GM06990 (cell line): Measurements from ENCODE around the gene PCSK7.

Experiments used
- DNase-seq: peaks from one replicate; pipeline ENCODE4 v3.0.0-alpha.2; 2011; ENCODE audit not compliant: insufficient read length; ENCODE audit errors: extremely low read depth
- H3K27me3 ChIP-seq: replicated peaks from 2 replicates; pipeline ENCODE4 v1.6.0; 2011; ENCODE audit warnings: low read length; ENCODE audit not compliant: control insufficient read depth, insufficient read depth
- H3K36me3 ChIP-seq: 2 replicates; pipeline ENCODE4 v1.5.1; 2011; ENCODE audit warnings: low read length; ENCODE audit not compliant: control insufficient read depth, insufficient read depth
- H3K4me3 ChIP-seq: replicated peaks from 2 replicates; pipeline ENCODE4 v1.5.1; 2011; ENCODE audit warnings: low read depth, mild to moderate bottlenecking, control low read depth, low read length
- TF ChIP-seq, protein P1 (sequence below): IDR thresholded peaks from 2 replicates; pipeline ENCODE4 v1.5.1; 2011; ENCODE audit warnings: low read length, control low read depth, mild to moderate bottlenecking, inconsistent platforms; ENCODE audit not compliant: insufficient read depth, poor library complexity, severe bottlenecking

The PCSK7 gene

DNA sequence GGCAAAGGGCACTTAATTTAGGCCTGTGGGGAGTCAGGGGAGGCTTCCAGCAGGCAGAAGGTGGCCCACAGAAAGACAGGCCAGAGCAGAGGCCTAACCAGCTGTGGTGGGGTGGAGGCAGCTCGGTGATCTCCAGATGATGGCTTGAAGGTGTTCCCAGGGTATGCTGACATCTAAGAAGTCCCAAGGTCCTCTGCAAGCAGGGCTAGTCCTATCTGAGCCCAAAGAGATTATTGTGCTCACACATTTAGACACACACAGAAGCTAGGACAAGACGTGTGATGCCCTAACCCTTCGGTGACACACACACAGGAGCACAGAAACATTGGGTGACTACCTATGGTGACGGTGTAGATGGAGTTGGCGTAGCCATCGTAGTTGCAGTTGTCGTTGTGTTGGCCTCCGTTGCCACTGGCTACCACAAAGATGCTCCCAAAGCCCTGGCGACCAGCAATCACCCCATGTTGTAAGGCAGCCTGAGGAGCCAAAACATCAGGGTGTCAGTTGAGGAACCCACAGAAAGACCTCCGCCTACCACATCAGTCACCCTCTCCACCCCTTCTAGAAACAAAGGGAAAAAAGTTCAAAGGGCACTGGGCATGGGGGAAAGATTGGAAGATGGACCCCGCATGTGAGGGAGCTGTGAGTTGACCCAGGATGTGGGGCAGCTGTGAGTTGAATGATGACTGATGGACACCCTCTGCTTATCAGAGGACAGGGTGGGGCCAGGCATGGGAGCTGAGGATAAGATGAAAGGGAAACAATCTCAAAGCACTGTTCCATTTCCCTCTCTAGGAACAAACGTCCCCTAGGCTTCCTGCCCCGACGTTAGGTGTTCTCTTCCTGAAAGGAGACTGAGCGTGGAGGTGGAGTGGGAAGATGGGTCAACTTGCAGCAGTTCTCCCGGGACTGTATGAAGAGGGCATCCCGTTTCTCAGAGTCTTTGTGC lies 7.9 kb downstream of the PCSK7 start:
- Histone ChIP-seq H3K36me3 (peaks cover 53% of the 10 kb centered on the region), H3K27me3 (no peaks in the 10 kb centered on the region), H3K4me3 (no peak overlapping the region)
- no peak for DNase-seq
- TF ChIP-seq, protein P1, sequence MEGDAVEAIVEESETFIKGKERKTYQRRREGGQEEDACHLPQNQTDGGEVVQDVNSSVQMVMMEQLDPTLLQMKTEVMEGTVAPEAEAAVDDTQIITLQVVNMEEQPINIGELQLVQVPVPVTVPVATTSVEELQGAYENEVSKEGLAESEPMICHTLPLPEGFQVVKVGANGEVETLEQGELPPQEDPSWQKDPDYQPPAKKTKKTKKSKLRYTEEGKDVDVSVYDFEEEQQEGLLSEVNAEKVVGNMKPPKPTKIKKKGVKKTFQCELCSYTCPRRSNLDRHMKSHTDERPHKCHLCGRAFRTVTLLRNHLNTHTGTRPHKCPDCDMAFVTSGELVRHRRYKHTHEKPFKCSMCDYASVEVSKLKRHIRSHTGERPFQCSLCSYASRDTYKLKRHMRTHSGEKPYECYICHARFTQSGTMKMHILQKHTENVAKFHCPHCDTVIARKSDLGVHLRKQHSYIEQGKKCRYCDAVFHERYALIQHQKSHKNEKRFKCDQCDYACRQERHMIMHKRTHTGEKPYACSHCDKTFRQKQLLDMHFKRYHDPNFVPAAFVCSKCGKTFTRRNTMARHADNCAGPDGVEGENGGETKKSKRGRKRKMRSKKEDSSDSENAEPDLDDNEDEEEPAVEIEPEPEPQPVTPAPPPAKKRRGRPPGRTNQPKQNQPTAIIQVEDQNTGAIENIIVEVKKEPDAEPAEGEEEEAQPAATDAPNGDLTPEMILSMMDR = no peak

DNA sequence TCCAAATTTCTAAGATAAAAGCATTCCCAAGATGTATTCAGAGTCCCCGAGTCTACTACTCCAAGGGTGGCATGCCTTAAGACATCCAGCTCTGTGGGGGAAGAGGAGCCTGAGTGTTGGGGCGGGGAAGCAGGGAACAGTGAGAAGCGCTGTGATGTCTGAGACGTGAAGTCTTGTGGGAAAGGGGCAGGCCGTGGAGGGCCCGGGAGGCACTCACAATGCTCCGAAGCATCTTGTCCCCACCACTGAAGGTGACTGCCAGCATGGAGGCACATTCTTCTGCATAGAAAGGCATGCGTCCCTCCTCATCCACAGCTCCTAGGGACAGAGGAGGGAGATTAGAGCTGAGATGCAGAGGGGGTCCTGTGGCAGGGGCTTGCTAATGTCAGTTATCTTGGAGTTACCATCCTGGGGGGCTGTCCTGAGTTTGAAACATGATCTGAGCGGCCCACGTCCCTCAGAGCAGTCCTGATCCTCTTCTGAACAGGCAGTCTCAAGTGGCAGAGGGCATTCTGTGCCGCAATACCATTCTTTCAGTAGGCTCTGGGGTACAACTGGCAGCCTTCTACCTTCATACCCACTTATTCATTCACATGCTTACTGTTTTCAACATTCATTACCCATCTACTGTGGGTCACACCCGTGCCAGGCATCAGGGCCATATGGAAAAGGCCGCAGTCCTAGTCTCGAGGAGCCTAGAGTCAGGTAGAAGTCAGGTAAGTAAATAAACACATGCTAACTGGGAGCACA lies 8.7 kb downstream of the PCSK7 start:
- Histone ChIP-seq H3K36me3 (peaks cover 55% of the 10 kb centered on the region), H3K4me3 (no peak overlapping the region), H3K27me3 (no peaks in the 10 kb centered on the region)
- DNase-seq = no peak
- TF ChIP-seq, protein P1 = no peak

DNA sequence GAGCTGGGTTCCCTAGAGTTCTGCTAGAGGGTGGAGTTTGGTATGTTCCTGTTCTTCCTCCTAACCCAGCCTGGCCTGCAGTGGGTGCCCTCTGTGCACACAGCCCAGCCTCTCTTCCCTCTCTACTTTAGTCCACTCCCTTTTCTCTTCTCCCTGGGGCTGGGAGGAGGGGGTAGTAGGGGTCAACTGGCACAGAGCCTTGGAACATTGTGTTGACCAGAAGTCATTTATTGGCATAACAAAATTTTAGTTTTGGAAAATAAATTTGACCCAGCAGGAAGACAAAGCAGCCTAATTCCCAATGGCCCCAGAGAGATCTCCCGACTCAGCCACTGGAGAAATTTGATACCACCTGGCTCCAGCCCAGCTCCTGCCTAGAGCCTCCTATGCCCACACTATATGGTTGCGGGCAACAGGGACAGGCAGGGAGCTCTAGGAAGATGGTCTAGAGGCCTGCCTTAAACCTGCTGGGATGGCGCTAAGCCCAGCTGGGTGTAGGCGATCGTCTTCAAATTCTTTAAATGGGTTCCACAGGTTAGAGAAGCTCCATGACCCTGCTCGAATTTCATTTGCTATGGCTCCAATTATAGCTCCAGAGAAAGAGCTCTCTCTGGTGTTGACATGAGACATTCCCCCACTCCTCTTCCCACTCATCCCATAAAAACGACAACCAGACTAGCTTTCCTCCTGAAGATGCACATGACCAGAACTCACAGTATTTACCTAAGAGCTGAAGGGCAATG lies 9.9 kb downstream of the PCSK7 start:
- no peaks in the 10 kb centered on the region for H3K27me3 ChIP-seq
- DNase-seq = no peak
- no peak overlapping the region for H3K4me3 ChIP-seq
- TF ChIP-seq, protein P1 = no peak
- peaks cover 62% of the 10 kb centered on the region for H3K36me3 ChIP-seq

DNA sequence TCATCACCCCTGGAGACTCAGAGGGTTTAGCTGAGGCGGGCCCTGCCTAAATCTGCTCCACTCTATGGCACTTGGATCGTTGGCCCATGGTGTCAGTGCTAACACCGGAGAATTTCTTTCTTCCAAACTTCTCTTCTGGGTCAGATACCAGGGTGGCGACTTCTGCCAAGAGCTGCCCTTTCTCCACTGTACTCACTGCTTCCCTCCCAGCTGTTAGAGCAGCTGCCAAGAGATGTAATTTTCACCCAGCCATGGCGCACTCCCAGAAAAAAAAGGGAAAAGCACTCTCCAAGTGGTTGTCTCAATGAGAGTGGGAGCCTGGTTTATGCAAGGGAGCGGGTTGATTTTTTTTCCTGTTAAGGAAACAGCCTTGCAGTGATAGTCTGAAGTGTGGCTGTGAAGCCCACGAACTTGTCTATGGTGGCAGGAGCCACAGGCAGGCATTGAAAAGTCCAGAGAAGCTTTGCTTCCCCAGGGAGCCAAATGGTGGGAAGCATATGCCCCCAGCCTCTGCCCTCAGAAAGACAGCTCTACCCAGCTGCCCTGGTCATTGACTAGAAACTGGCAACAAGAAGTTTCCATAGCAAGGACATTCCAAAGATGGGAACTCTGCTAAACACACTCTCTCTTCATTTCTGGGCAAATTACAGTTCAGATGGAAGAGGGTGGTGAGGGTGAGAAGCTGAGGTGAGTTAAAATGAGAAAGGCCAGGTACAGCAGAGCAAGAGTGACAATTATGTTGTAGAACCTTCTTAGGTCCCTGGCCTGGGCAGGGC lies 10.7 kb downstream of the PCSK7 start:
- no peak for DNase-seq
- Histone ChIP-seq H3K27me3 (no peaks in the 10 kb centered on the region), H3K4me3 (no peak overlapping the region), H3K36me3 (peaks cover 59% of the 10 kb centered on the region)
- TF ChIP-seq, protein P1 = no peak

DNA sequence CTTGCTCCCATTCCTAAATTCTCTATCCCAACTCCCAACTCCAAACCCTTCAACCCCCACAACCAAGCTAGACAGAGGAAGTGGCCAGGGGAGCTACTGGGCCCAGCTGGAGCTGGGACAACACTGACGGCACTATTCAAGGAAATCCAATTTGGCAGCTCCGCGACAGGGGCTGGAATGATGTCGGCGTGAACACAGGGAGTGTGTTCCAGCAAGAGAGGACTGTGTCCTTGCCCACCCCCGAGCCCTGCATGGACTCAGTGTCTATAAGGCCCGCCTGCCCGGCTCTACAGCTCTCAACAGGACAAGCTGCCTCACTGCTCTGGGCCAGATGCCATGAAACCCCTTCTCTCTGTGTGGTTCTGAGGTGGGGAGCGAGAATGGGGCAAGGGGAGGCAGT lies 11.3 kb downstream of the PCSK7 start:
- TF ChIP-seq, protein P1 = no peak
- H3K36me3 ChIP-seq = peaks cover 62% of the 10 kb centered on the region
- no peak for DNase-seq
- H3K27me3 ChIP-seq = no peaks in the 10 kb centered on the region
- H3K4me3 ChIP-seq = no peak overlapping the region
